Sigmoid colon (tissue), 4 donors: ENCODE data around the gene SLC39A11.

Source experiments
- CTCF ChIP-seq, 4 experiments: fragments of 450-650 bp in 3 of 4; fragments of 200-600 bp in 1 of 4; IDR thresholded peaks; one replicate each; pipeline ENCODE4 v1.5.1; 2016 to 2019; ENCODE audit warnings: antibody characterized with exemption in 4 of 4, mild to moderate bottlenecking in 3 of 4, moderate library complexity in 2 of 4
- POLR2AphosphoS5 ChIP-seq, 4 donors: sonication (generic); formaldehyde crosslinking; IDR thresholded peaks; one replicate each; pipeline ENCODE4 v1.6.1; 2017; ENCODE audit warnings: antibody characterized with exemption in 4 of 4

GRCh38 chr17:72705905-72706395, 386.5 kb downstream of the SLC39A11 start:
- TF ChIP-seq CTCF (IDR thresholded peaks at IDR 0.05) (no peak), POLR2AphosphoS5 (IDR thresholded peaks at IDR 0.05) (no peak)
